DND-41 (cell line): ENCODE data around the gene INHBC.

ENCODE experiments used
- ATAC-seq: fragments of 200-7000 bp; cut with Tn5 transposase; 3 replicates; pipeline ENCODE4 v1.9.1; 2021; ENCODE audit warnings: low read depth; ENCODE audit not compliant: insufficient read depth
- DNase-seq: peaks from one replicate; pipeline ENCODE4 v3.0.0-alpha.2; 2020
- H2AFZ ChIP-seq: 2 replicates; pipeline ENCODE4 v1.6.0; 2012; ENCODE audit warnings: low read depth, low read length
- H3K27ac ChIP-seq: 2 replicates; pipeline ENCODE4 v1.5.1; 2012; ENCODE audit warnings: low read length, inconsistent platforms
- H3K27me3 ChIP-seq: fragments of 200-600 bp; sonication (generic); 2 replicates; pipeline ENCODE4 v1.6.0; 2012; ENCODE audit warnings: low read length, mild to moderate bottlenecking, inconsistent platforms; ENCODE audit not compliant: insufficient read depth, poor library complexity
- H3K36me3 ChIP-seq: 2 replicates; pipeline ENCODE4 v1.5.1; 2012; ENCODE audit warnings: low read length, inconsistent platforms; ENCODE audit not compliant: insufficient read depth
- H3K4me1 ChIP-seq: 2 replicates; pipeline ENCODE4 v1.5.1; 2012; ENCODE audit warnings: mild to moderate bottlenecking, low read length; ENCODE audit not compliant: insufficient read depth
- H3K4me2 ChIP-seq: 2 replicates; pipeline ENCODE4 v1.6.0; 2012; ENCODE audit warnings: mild to moderate bottlenecking, moderate library complexity, low read length, inconsistent platforms; ENCODE audit not compliant: insufficient read depth
- H3K4me3 ChIP-seq, 2 experiments: fragments of 200-600 bp in 1 of 2; shearing (Covaris generic) in 1 of 2; 2 replicates each; pipeline ENCODE4 v1.5.1; 2012 to 2016; ENCODE audit warnings: inconsistent platforms in 2 of 2, low read length in 2 of 2, mild to moderate bottlenecking in 2 of 2, low read depth in 1 of 2, moderate library complexity in 1 of 2
- H3K79me2 ChIP-seq: 2 replicates; pipeline ENCODE4 v1.6.0; 2012; ENCODE audit warnings: low read length, inconsistent platforms; ENCODE audit not compliant: insufficient read depth
- H3K9ac ChIP-seq: 2 replicates; pipeline ENCODE4 v1.6.0; 2012; ENCODE audit warnings: low read depth, mild to moderate bottlenecking, inconsistent platforms, low read length, moderate library complexity
- H3K9me3 ChIP-seq: 2 replicates; pipeline ENCODE4 v1.5.1; 2012; ENCODE audit warnings: low read length, moderate library complexity, mild to moderate bottlenecking, inconsistent platforms; ENCODE audit not compliant: insufficient read depth, severe bottlenecking
- H4K20me1 ChIP-seq: 2 replicates; pipeline ENCODE4 v1.6.0; 2012; ENCODE audit warnings: low read length; ENCODE audit not compliant: insufficient read depth
- CTCF ChIP-seq: IDR thresholded peaks from 2 replicates; pipeline ENCODE4 v1.5.1; 2012; ENCODE audit warnings: borderline replicate concordance, low read length, moderate library complexity, mild to moderate bottlenecking; ENCODE audit not compliant: poor library complexity, severe bottlenecking; ENCODE audit errors: extremely low read depth
- EZH2 ChIP-seq: IDR thresholded peaks from 3 replicates; pipeline ENCODE4 v1.6.1; 2012; ENCODE audit warnings: borderline replicate concordance, low read depth, mild to moderate bottlenecking, moderate library complexity, low read length, inconsistent platforms; ENCODE audit not compliant: severe bottlenecking

INHBC gene

DNA sequence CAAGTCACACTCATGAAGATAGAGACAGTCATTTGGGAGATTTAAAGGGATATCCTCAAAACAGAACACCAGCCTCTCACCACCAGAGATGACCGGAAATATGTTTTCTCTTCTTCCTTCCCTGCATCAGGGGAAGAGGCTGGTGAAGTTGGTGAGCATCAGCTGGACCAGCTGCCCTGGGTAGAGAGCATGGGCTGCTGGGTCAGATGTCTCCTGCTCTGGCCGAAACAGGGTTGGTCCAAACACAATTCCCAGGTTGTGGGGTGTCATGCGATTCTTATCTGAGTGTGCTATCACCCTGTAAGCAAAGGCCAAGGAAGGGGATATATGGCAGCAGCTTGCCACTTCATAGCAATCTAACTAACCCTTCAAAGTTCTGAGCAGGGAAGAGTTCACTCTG is 37.8 kb downstream of the INHBC start:
- TF ChIP-seq CTCF (no peak), EZH2 (no peak)
- peaks cover 18% of the 10 kb centered on the region for H3K4me1 ChIP-seq
- H4K20me1 ChIP-seq, result no peaks in the 10 kb centered on the region
- ATAC-seq, result no peak
- H3K9ac ChIP-seq, result no peak overlapping the region
- H3K9me3 ChIP-seq, result no peaks in the 10 kb centered on the region
- H3K79me2 ChIP-seq, result peaks cover 14% of the 10 kb centered on the region
- H3K36me3 ChIP-seq, result peaks cover 20% of the 10 kb centered on the region
- H3K27ac ChIP-seq, result no peak overlapping the region
- H2AFZ ChIP-seq, result no peak overlapping the region
- no peaks in the 10 kb centered on the region for H3K27me3 ChIP-seq
- no peak overlapping the region for H3K4me2 ChIP-seq
- no peak overlapping the region for H3K4me3 ChIP-seq
- no peak for DNase-seq

GRCh38 chr12:57473392-57473791 is 38.8 kb downstream of the INHBC start:
- TF ChIP-seq CTCF (no peak), EZH2 (no peak)
- no peak overlapping the region for H3K27ac ChIP-seq
- H3K27me3 ChIP-seq, result no peaks in the 10 kb centered on the region
- H3K36me3 ChIP-seq, result peaks cover 20% of the 10 kb centered on the region
- no peak overlapping the region for H2AFZ ChIP-seq
- H3K4me1 ChIP-seq, result peaks cover 28% of the 10 kb centered on the region
- DNase-seq, result no peak
- no peak overlapping the region for H3K4me3 ChIP-seq
- ATAC-seq, result no peak
- no peak overlapping the region for H3K9ac ChIP-seq
- no peaks in the 10 kb centered on the region for H4K20me1 ChIP-seq
- no peak overlapping the region for H3K4me2 ChIP-seq
- H3K79me2 ChIP-seq, result peaks cover 14% of the 10 kb centered on the region
- no peaks in the 10 kb centered on the region for H3K9me3 ChIP-seq

DNA sequence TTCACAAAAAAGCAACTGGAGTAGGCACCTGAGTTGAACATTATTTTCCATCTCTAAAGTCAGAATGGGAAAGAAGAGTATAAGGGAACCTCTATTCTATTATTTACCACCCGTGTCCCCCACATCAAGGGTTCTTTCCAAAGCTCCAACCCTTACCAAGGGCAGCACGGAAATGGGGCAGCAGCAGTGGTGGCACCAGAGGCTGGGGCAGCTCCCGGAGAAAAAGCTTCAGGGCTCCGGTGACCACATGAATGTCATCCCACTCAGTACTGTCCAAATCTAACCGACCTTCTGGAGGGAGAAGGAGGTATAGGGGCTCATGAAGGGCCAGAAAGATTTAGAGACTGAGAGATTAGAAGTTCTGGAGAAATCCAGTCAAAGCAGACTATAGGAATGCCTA is 39.3 kb downstream of the INHBC start:
- no peak overlapping the region for H3K9ac ChIP-seq
- no peak for ATAC-seq
- TF ChIP-seq EZH2 (no peak), CTCF (no peak)

DNA sequence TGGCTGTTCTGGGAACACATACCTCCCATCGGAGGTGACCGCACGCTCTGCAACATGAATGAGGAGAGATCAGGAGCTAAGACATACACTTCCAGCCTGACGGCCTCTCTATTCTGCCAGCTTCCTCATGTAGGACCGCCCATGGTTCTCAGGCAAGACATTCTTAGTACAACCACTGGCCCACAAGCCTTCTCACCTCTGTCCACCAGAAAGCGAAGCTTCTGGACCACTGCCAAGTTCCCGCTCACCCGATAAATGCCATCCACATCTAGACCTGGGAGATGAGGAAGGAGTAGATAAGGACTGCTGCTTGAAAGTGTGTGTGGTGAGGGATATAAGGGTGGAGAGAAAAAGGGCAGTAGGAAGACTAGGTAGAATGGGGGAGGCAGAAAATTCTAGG is 39.8 kb downstream of the INHBC start:
- no peaks in the 10 kb centered on the region for H4K20me1 ChIP-seq
- H3K4me3 ChIP-seq, result no peak overlapping the region
- no peak overlapping the region for H3K4me2 ChIP-seq
- H3K36me3 ChIP-seq, result peaks cover 16% of the 10 kb centered on the region
- no peak for DNase-seq
- H3K9ac ChIP-seq, result no peak overlapping the region
- no peak overlapping the region for H3K27ac ChIP-seq
- peaks cover 14% of the 10 kb centered on the region for H3K79me2 ChIP-seq
- no peaks in the 10 kb centered on the region for H3K9me3 ChIP-seq
- no peak for ATAC-seq
- TF ChIP-seq CTCF, result no peak
- no peak for TF ChIP-seq EZH2
- H3K4me1 ChIP-seq, result peaks cover 31% of the 10 kb centered on the region
- H2AFZ ChIP-seq, result no peak overlapping the region
- no peaks in the 10 kb centered on the region for H3K27me3 ChIP-seq

More for the DNA sequence above, 39.3 kb downstream of the INHBC start:
- Histone ChIP-seq H2AFZ (no peak overlapping the region), H3K27me3 (no peaks in the 10 kb centered on the region), H3K79me2 (peaks cover 14% of the 10 kb centered on the region), H3K27ac (no peak overlapping the region), H3K36me3 (peaks cover 20% of the 10 kb centered on the region), H3K4me3 (no peak overlapping the region), H3K4me2 (no peak overlapping the region), H3K4me1 (peaks cover 31% of the 10 kb centered on the region), H4K20me1 (no peaks in the 10 kb centered on the region), H3K9me3 (no peaks in the 10 kb centered on the region)
- no peak for DNase-seq
